Measurements from ENCODE around the gene ALLC.

Gene ALLC

DNA sequence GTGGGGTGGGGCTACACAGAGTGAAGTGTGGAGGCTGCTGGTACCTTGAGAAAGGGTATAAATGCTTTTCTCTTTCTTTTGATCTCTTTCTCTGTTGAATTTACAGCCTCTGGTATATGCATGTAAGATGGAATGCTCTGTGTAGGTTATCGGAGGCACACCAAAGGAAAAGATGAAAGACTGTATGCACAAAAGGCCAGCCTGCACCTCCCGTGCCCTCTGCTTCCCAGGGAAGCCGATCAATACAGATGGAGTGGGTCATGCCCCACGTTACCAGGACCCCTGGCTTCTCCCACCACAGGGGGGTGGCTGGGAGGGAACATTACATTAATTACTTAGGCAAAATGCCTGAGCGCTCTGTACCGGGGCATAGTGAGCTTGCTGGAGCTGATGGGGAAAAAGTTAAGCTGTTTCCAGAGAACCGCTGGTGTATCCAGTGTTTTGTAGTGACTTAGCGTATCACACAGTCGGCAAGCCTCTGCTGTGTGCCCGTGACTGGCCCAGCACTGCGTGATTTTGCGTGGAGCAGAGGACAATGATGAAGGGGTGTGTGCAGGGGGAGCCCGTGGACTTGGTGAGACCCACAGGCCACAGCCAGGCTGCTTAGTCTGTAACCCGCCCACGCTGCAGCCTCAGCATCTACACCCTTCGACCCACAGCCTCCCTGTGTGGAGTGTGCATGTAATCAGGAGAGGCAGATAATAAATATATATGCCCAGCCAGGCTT lies 8.0 kb downstream of the ALLC start:
- no peaks in the 10 kb centered on the region for H3K36me3 ChIP-seq (ENCODE audit: insufficient read depth, low read length)
- no peaks in the 10 kb centered on the region for H3K4me1 ChIP-seq (ENCODE audit: insufficient read depth, low read length, poor library complexity, severe bottlenecking)
- H3K9ac ChIP-seq (ENCODE audit: low read depth, low read length, poor library complexity, severe bottlenecking): no peak overlapping the region
- no peaks in the 10 kb centered on the region for H3K9me2 ChIP-seq (replicated peaks; ENCODE audit: low read depth, low read length)
- H3K4me2 ChIP-seq (ENCODE audit: low read depth, low read length, poor library complexity, severe bottlenecking): no peak overlapping the region
- H2AFZ ChIP-seq (ENCODE audit: low read length): no peak overlapping the region
- no peak for TF ChIP-seq CTCF (conservative IDR thresholded peaks at IDR 0.05; ENCODE audit: low read length)
- TF ChIP-seq EZH2phosphoT487 (IDR thresholded peaks at IDR 0.05; ENCODE audit: borderline replicate concordance): no peak
- H3K4me3 ChIP-seq (ENCODE audit: low read length, poor library complexity, severe bottlenecking): no peak overlapping the region
- no peaks in the 10 kb centered on the region for H3K79me2 ChIP-seq (ENCODE audit: insufficient read depth, low read length)
- H4K20me1 ChIP-seq (ENCODE audit: insufficient read depth, low read length, poor library complexity, severe bottlenecking): no peaks in the 10 kb centered on the region
- H3F3A ChIP-seq (ENCODE audit: low read depth): no peaks in the 10 kb centered on the region
- H3K27me3 ChIP-seq (ENCODE audit: insufficient read depth, low read length, poor library complexity, severe bottlenecking): no peaks in the 10 kb centered on the region
- no peaks in the 10 kb centered on the region for H3K9me3 ChIP-seq (ENCODE audit: insufficient read depth, low read depth, low read length)

- H3K4me1 ChIP-seq (ENCODE audit: insufficient read depth, low read length, poor library complexity, severe bottlenecking): no peaks in the 10 kb centered on the region
Observed at GRCh38 chr2:3666613-3666975, 8.6 kb downstream of the ALLC start.

DNA sequence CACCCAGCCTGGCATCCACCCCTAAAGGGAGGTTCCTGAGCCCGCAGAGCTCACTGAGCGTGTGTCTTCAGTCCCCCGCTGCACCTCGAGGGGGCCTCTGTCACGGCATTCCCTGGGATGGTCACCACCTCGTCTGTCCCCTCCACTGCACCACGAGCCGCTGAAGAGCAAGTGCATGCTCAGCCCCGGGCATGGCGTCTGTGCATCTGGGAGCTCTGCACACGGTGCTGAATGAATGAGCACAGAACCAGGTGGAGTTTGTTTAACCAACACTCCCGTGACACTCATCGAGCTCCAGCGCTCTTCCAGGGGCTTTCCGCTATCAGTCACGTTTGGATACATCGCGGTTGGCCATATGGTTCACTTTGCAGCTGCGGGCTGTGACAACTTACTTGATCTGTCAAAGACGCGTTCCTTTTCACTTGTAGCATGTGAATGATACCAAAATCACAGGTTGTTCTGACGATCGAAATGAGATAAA lies 9.2 kb downstream of the ALLC start:
- H3K9me3 ChIP-seq (ENCODE audit: insufficient read depth, low read depth, low read length): no peaks in the 10 kb centered on the region
- no peaks in the 10 kb centered on the region for H3K79me2 ChIP-seq (ENCODE audit: insufficient read depth, low read length)
- no peaks in the 10 kb centered on the region for H3K9me2 ChIP-seq (replicated peaks; ENCODE audit: low read depth, low read length)
- H3K9ac ChIP-seq (ENCODE audit: low read depth, low read length, poor library complexity, severe bottlenecking): no peak overlapping the region
- no peak overlapping the region for H2AFZ ChIP-seq (ENCODE audit: low read length)
- H3K4me1 ChIP-seq (ENCODE audit: insufficient read depth, low read length, poor library complexity, severe bottlenecking): no peaks in the 10 kb centered on the region
- H3K36me3 ChIP-seq (ENCODE audit: insufficient read depth, low read length): no peaks in the 10 kb centered on the region
- H3K27me3 ChIP-seq (ENCODE audit: insufficient read depth, low read length, poor library complexity, severe bottlenecking): no peaks in the 10 kb centered on the region
- H3K4me2 ChIP-seq (ENCODE audit: low read depth, low read length, poor library complexity, severe bottlenecking): no peak overlapping the region
- TF ChIP-seq EZH2phosphoT487 (IDR thresholded peaks at IDR 0.05; ENCODE audit: borderline replicate concordance) (no peak), CTCF (conservative IDR thresholded peaks at IDR 0.05; ENCODE audit: low read length) (no peak)
- H4K20me1 ChIP-seq (ENCODE audit: insufficient read depth, low read length, poor library complexity, severe bottlenecking): no peaks in the 10 kb centered on the region
- no peaks in the 10 kb centered on the region for H3F3A ChIP-seq (ENCODE audit: low read depth)
- no peak overlapping the region for H3K4me3 ChIP-seq (ENCODE audit: low read length, poor library complexity, severe bottlenecking)

More at GRCh38 chr2:3666613-3666975, 8.6 kb downstream of the ALLC start:
- no peaks in the 10 kb centered on the region for H4K20me1 ChIP-seq (ENCODE audit: insufficient read depth, low read length, poor library complexity, severe bottlenecking)
- no peak overlapping the region for H3K4me2 ChIP-seq (ENCODE audit: low read depth, low read length, poor library complexity, severe bottlenecking)
- H3K27me3 ChIP-seq (ENCODE audit: insufficient read depth, low read length, poor library complexity, severe bottlenecking): no peaks in the 10 kb centered on the region
- H3F3A ChIP-seq (ENCODE audit: low read depth): no peaks in the 10 kb centered on the region
- no peaks in the 10 kb centered on the region for H3K79me2 ChIP-seq (ENCODE audit: insufficient read depth, low read length)
- H3K36me3 ChIP-seq (ENCODE audit: insufficient read depth, low read length): no peaks in the 10 kb centered on the region
- no peak overlapping the region for H3K9ac ChIP-seq (ENCODE audit: low read depth, low read length, poor library complexity, severe bottlenecking)
- H3K9me2 ChIP-seq (replicated peaks; ENCODE audit: low read depth, low read length): no peaks in the 10 kb centered on the region
- TF ChIP-seq EZH2phosphoT487 (IDR thresholded peaks at IDR 0.05; ENCODE audit: borderline replicate concordance) (no peak), CTCF (conservative IDR thresholded peaks at IDR 0.05; ENCODE audit: low read length) (no peak)
- H3K9me3 ChIP-seq (ENCODE audit: insufficient read depth, low read depth, low read length): no peaks in the 10 kb centered on the region
- H3K4me3 ChIP-seq (ENCODE audit: low read length, poor library complexity, severe bottlenecking): no peak overlapping the region
- H2AFZ ChIP-seq (ENCODE audit: low read length): no peak overlapping the region

Measured in Loucy (cell line).